Measurements from ENCODE around the gene PLXNA2. TPM values are rescaled to one million over a fixed set of nuclear protein-coding genes. Genes with fewer than 3 reads are reported as not detected.
A peak's percentile ranks its signal among the peaks of the same experiment; 100 is the strongest.

The PLXNA2 gene
- total RNA-seq, 1 donor from 2014 or later: 17.7 TPM

GRCh38 chr1:208209896-208210589, 34.1 kb downstream of the PLXNA2 start:
- Mint-ChIP-seq H3K27ac (ENCODE audit: unreplicated experiment) (no peak overlapping the region), H3K27me3 (ENCODE audit: low read depth, unreplicated experiment) (no peaks in the 10 kb centered on the region), H3K4me1 (ENCODE audit: low read depth, unreplicated experiment) (peaks cover 56% of the 10 kb centered on the region), H3K36me3 (ENCODE audit: low read depth, unreplicated experiment) (peaks cover 2% of the 10 kb centered on the region), H3K4me3 (ENCODE audit: unreplicated experiment) (no peak overlapping the region), H3K9me3 (ENCODE audit: unreplicated experiment) (no peaks in the 10 kb centered on the region)
- TF ChIP-seq EZH2 (IDR thresholded peaks at IDR 0.05; ENCODE audit: insufficient read depth, low read length) (no peak), CTCF (IDR thresholded peaks at IDR 0.05; ENCODE audit: insufficient read depth, low read depth, low read length) (no peak)
- Histone ChIP-seq H3K4me2 (ENCODE audit: low read length) (no peak overlapping the region), H3K9ac (ENCODE audit: low read length) (no peak overlapping the region), H4K20me1 (ENCODE audit: insufficient read depth, low read length) (no peaks in the 10 kb centered on the region), H3K4me1 (ENCODE audit: insufficient read depth, low read length) (peaks cover 36% of the 10 kb centered on the region), H3K9me3 (ENCODE audit: insufficient read depth, low read depth, low read length) (no peaks in the 10 kb centered on the region), H3K79me2 (ENCODE audit: insufficient read depth, low read length) (no peaks in the 10 kb centered on the region), H3K27me3 (ENCODE audit: insufficient read depth, low read length) (no peaks in the 10 kb centered on the region), H3K36me3 (ENCODE audit: insufficient read depth, low read length) (no peaks in the 10 kb centered on the region), H2AFZ (ENCODE audit: low read depth, low read length) (no peak overlapping the region), H3K27ac (ENCODE audit: low read depth, low read length) (no peak overlapping the region), H3K4me3 (ENCODE audit: insufficient read depth, low read depth, low read length) (no peak overlapping the region)
- FAIRE-seq (no peak), DNase-seq (ENCODE audit: low read depth) (no peak)

DNA sequence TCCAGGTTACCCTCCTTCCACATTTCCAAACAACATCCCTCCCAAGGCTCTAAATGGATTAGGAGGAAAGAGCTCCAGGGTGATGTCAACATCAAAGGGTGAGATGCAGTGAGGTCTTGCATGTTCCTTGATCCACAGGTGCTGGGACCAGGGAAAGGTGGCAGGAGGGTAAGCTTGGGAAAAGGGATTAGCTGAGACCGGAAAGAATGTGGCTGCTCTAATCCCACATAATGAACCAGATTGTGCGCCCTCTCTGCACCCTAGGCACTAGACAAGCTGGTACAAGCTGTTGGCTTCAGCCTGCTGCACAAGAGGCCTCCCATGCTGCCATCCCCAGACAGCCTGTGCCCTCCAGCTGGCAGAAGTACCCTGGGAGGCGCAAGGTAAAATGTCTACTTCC, 34.9 kb downstream of the PLXNA2 start:
- no peaks in the 10 kb centered on the region for H3K79me2 ChIP-seq (ENCODE audit: insufficient read depth, low read length)
- H3K9ac ChIP-seq (ENCODE audit: low read length): no peak overlapping the region
- H3K36me3 ChIP-seq (ENCODE audit: insufficient read depth, low read length): no peaks in the 10 kb centered on the region
- peaks cover 39% of the 10 kb centered on the region for H3K4me1 ChIP-seq (ENCODE audit: insufficient read depth, low read length)
- no peaks in the 10 kb centered on the region for H3K27me3 ChIP-seq (ENCODE audit: insufficient read depth, low read length)
- no peak for DNase-seq (ENCODE audit: low read depth)
- H3K4me3 Mint-ChIP-seq (ENCODE audit: unreplicated experiment): no peak overlapping the region
- peaks cover 50% of the 10 kb centered on the region for H3K4me1 Mint-ChIP-seq (ENCODE audit: low read depth, unreplicated experiment)
- H3K4me3 ChIP-seq (ENCODE audit: insufficient read depth, low read depth, low read length): no peak overlapping the region
- no peaks in the 10 kb centered on the region for H3K27me3 Mint-ChIP-seq (ENCODE audit: low read depth, unreplicated experiment)
- no peak for FAIRE-seq
- H3K9me3 ChIP-seq (ENCODE audit: insufficient read depth, low read depth, low read length): no peaks in the 10 kb centered on the region
- no peaks in the 10 kb centered on the region for H3K9me3 Mint-ChIP-seq (ENCODE audit: unreplicated experiment)
- no peak overlapping the region for H3K27ac ChIP-seq (ENCODE audit: low read depth, low read length)
- H3K4me2 ChIP-seq (ENCODE audit: low read length): no peak overlapping the region
- H3K27ac Mint-ChIP-seq (ENCODE audit: unreplicated experiment): no peak overlapping the region
- no peak overlapping the region for H2AFZ ChIP-seq (ENCODE audit: low read depth, low read length)
- no peaks in the 10 kb centered on the region for H4K20me1 ChIP-seq (ENCODE audit: insufficient read depth, low read length)
- peaks cover 2% of the 10 kb centered on the region for H3K36me3 Mint-ChIP-seq (ENCODE audit: low read depth, unreplicated experiment)
- TF ChIP-seq CTCF (IDR thresholded peaks at IDR 0.05; ENCODE audit: insufficient read depth, low read depth, low read length) (no peak), EZH2 (IDR thresholded peaks at IDR 0.05; ENCODE audit: insufficient read depth, low read length) (no peak)

- TF ChIP-seq EZH2 (IDR thresholded peaks at IDR 0.05; ENCODE audit: insufficient read depth, low read length) (no peak), CTCF (IDR thresholded peaks at IDR 0.05; ENCODE audit: insufficient read depth, low read depth, low read length) (no peak)
- Histone ChIP-seq H3K4me2 (ENCODE audit: low read length) (peak overlapping the region; percentile 60), H4K20me1 (ENCODE audit: insufficient read depth, low read length) (no peaks in the 10 kb centered on the region), H2AFZ (ENCODE audit: low read depth, low read length) (no peak overlapping the region), H3K27me3 (ENCODE audit: insufficient read depth, low read length) (no peaks in the 10 kb centered on the region), H3K4me3 (ENCODE audit: insufficient read depth, low read depth, low read length) (no peak overlapping the region), H3K9ac (ENCODE audit: low read length) (no peak overlapping the region), H3K4me1 (ENCODE audit: insufficient read depth, low read length) (peaks cover 47% of the 10 kb centered on the region), H3K36me3 (ENCODE audit: insufficient read depth, low read length) (no peaks in the 10 kb centered on the region), H3K9me3 (ENCODE audit: insufficient read depth, low read depth, low read length) (no peaks in the 10 kb centered on the region), H3K27ac (ENCODE audit: low read depth, low read length) (peak overlapping the region; percentile 33), H3K79me2 (ENCODE audit: insufficient read depth, low read length) (no peaks in the 10 kb centered on the region)
- Mint-ChIP-seq H3K4me1 (ENCODE audit: low read depth, unreplicated experiment) (peaks cover 44% of the 10 kb centered on the region), H3K36me3 (ENCODE audit: low read depth, unreplicated experiment) (peaks cover 2% of the 10 kb centered on the region), H3K4me3 (ENCODE audit: unreplicated experiment) (no peak overlapping the region), H3K9me3 (ENCODE audit: unreplicated experiment) (no peaks in the 10 kb centered on the region), H3K27ac (ENCODE audit: unreplicated experiment) (no peak overlapping the region), H3K27me3 (ENCODE audit: low read depth, unreplicated experiment) (no peaks in the 10 kb centered on the region)
- FAIRE-seq: no peak
- no peak for DNase-seq (ENCODE audit: low read depth)
Measured at GRCh38 chr1:208208132-208208487, 36.1 kb downstream of the PLXNA2 start.

Measured in astrocyte (in vitro differentiated cells and primary cell).